ENCODE measurements around the gene LTBP3. TPM values are rescaled to one million over a fixed set of nuclear protein-coding genes. Genes with fewer than 3 reads are reported as not detected.

LTBP3 gene
- total RNA-seq, 1 donor from 2014 or later, result 96.9 TPM

GRCh38 chr11:65580031-65580692, 22.0 kb upstream of the LTBP3 start:
- Mint-ChIP-seq H3K27me3 (no peaks in the 10 kb centered on the region), H3K27ac (peak overlapping the region; percentile 36), H3K4me3 (no peak overlapping the region), H3K9me3 (no peaks in the 10 kb centered on the region), H3K36me3 (ENCODE audit: low read depth) (peaks cover 60% of the 10 kb centered on the region), H3K4me1 (peaks cover 36% of the 10 kb centered on the region)
- intact Hi-C loops (cut with micrococcal nuclease), result no loop called here
- DNase-seq, result no peak

GRCh38 chr11:65579291-65579690, 21.1 kb upstream of the LTBP3 start:
- intact Hi-C loops (cut with micrococcal nuclease), result no loop called here
- Mint-ChIP-seq H3K27ac (no peak overlapping the region), H3K4me3 (peak overlapping the region; percentile 39), H3K9me3 (no peaks in the 10 kb centered on the region), H3K4me1 (peaks cover 42% of the 10 kb centered on the region), H3K36me3 (ENCODE audit: low read depth) (peaks cover 58% of the 10 kb centered on the region), H3K27me3 (no peaks in the 10 kb centered on the region)
- DNase-seq, result no peak

GRCh38 chr11:65578667-65579066, 20.5 kb upstream of the LTBP3 start:
- peak overlapping the region; percentile 61 for H3K27ac Mint-ChIP-seq
- intact Hi-C loops (cut with micrococcal nuclease), result no loop called here
- H3K4me1 Mint-ChIP-seq, result peaks cover 43% of the 10 kb centered on the region
- H3K36me3 Mint-ChIP-seq (ENCODE audit: low read depth), result peaks cover 57% of the 10 kb centered on the region
- no peaks in the 10 kb centered on the region for H3K27me3 Mint-ChIP-seq
- no peak for DNase-seq
- H3K4me3 Mint-ChIP-seq, result peak overlapping the region; percentile 92
- no peaks in the 10 kb centered on the region for H3K9me3 Mint-ChIP-seq

- Mint-ChIP-seq H3K4me1 (peaks cover 42% of the 10 kb centered on the region), H3K27ac (peak overlapping the region; percentile 61), H3K36me3 (ENCODE audit: low read depth) (peaks cover 58% of the 10 kb centered on the region), H3K9me3 (no peaks in the 10 kb centered on the region), H3K27me3 (no peaks in the 10 kb centered on the region), H3K4me3 (peak overlapping the region; percentile 92)
- DNase-seq, result no peak
- intact Hi-C loops (cut with micrococcal nuclease), result no loop called here
These were observed 20.0 kb upstream of the LTBP3 start for GRCh38 chr11:65578134-65578533.

- no peaks in the 10 kb centered on the region for H3K27me3 Mint-ChIP-seq
- intact Hi-C loops (cut with micrococcal nuclease), result no loop called here
These were observed 19.6 kb upstream of the LTBP3 start for GRCh38 chr11:65577756-65578109.

GRCh38 chr11:65576867-65577755, 19.0 kb upstream of the LTBP3 start:
- intact Hi-C loops (cut with micrococcal nuclease), result no loop called here
- Mint-ChIP-seq H3K4me1 (peaks cover 42% of the 10 kb centered on the region), H3K27me3 (no peaks in the 10 kb centered on the region), H3K9me3 (no peaks in the 10 kb centered on the region), H3K4me3 (peak overlapping the region; percentile 92), H3K27ac (peak overlapping the region; percentile 87), H3K36me3 (ENCODE audit: low read depth) (peaks cover 53% of the 10 kb centered on the region)
- peak; percentile 75 for DNase-seq

More at GRCh38 chr11:65577756-65578109, 19.6 kb upstream of the LTBP3 start:
- H3K4me1 Mint-ChIP-seq, result peaks cover 42% of the 10 kb centered on the region
- peak overlapping the region; percentile 61 for H3K27ac Mint-ChIP-seq
- H3K9me3 Mint-ChIP-seq, result no peaks in the 10 kb centered on the region
- no peak for DNase-seq
- H3K4me3 Mint-ChIP-seq, result peak overlapping the region; percentile 92
- H3K36me3 Mint-ChIP-seq (ENCODE audit: low read depth), result peaks cover 57% of the 10 kb centered on the region

GRCh38 chr11:65576232-65576866, 18.2 kb upstream of the LTBP3 start:
- intact Hi-C loops (cut with micrococcal nuclease), result no loop called here
- H3K9me3 Mint-ChIP-seq, result no peaks in the 10 kb centered on the region
- peak overlapping the region; percentile 92 for H3K4me3 Mint-ChIP-seq
- H3K27me3 Mint-ChIP-seq, result no peaks in the 10 kb centered on the region
- DNase-seq, result no peak
- H3K4me1 Mint-ChIP-seq, result peaks cover 48% of the 10 kb centered on the region
- peaks cover 52% of the 10 kb centered on the region for H3K36me3 Mint-ChIP-seq (ENCODE audit: low read depth)
- H3K27ac Mint-ChIP-seq, result peak overlapping the region; percentile 87

GRCh38 chr11:65575568-65576231, 17.5 kb upstream of the LTBP3 start, which contains the start of gene EHBP1L1:
Gene EHBP1L1, plus strand, starts transcription at chr11:65576053. Its CDS starts 250 bp downstream, at chr11:65576303.
- Mint-ChIP-seq H3K27me3 (no peaks in the 10 kb centered on the region), H3K9me3 (no peaks in the 10 kb centered on the region), H3K4me3 (peak within 1 kb of the TSS; percentile 92), H3K27ac (peak within 1 kb of the TSS; percentile 96), H3K36me3 (ENCODE audit: low read depth) (peaks cover 51% of the 10 kb centered on the region), H3K4me1 (peaks cover 50% of the 10 kb centered on the region)
- DNase-seq, result peak; percentile 95
- intact Hi-C loops (cut with micrococcal nuclease), result loop anchor here (2.0 kb wide), 3 partner anchors 63 to 151 kb away; partner anchors contain the start of genes MALAT1 and SIPA1

GRCh38 chr11:65574811-65575567, 16.8 kb upstream of the LTBP3 start:
- Mint-ChIP-seq H3K4me3 (peak overlapping the region; percentile 88), H3K4me1 (peaks cover 52% of the 10 kb centered on the region), H3K9me3 (no peaks in the 10 kb centered on the region), H3K27ac (peak overlapping the region; percentile 96), H3K27me3 (no peaks in the 10 kb centered on the region), H3K36me3 (ENCODE audit: low read depth) (peaks cover 51% of the 10 kb centered on the region)
- DNase-seq, result no peak
- intact Hi-C loops (cut with micrococcal nuclease), result loop anchor here (1.0 to 5.0 kb wide), 9 partner anchors 13 to 243 kb away; partner anchors contain the start of genes MALAT1, PCNX3 and SIPA1

- DNase-seq, result peak; percentile 98
- Mint-ChIP-seq H3K4me3 (peak overlapping the region; percentile 88), H3K27ac (peak overlapping the region; percentile 96), H3K27me3 (no peaks in the 10 kb centered on the region), H3K36me3 (ENCODE audit: low read depth) (peaks cover 48% of the 10 kb centered on the region), H3K4me1 (peaks cover 51% of the 10 kb centered on the region), H3K9me3 (no peaks in the 10 kb centered on the region)
- intact Hi-C loops (cut with micrococcal nuclease), result loop anchor here (1.0 to 5.0 kb wide), 9 partner anchors 14 to 244 kb away; partner anchors contain the start of genes MALAT1, PCNX3 and SIPA1
These were observed 16.1 kb upstream of the LTBP3 start for GRCh38 chr11:65574109-65574810.

- Mint-ChIP-seq H3K27me3 (no peaks in the 10 kb centered on the region), H3K4me3 (peak overlapping the region; percentile 88), H3K9me3 (no peaks in the 10 kb centered on the region), H3K4me1 (peaks cover 55% of the 10 kb centered on the region), H3K27ac (peak overlapping the region; percentile 80), H3K36me3 (ENCODE audit: low read depth) (peaks cover 47% of the 10 kb centered on the region)
- intact Hi-C loops (cut with micrococcal nuclease), result loop anchor here (1.0 to 5.0 kb wide), 9 partner anchors 15 to 245 kb away; partner anchors contain the start of genes MALAT1, PCNX3 and SIPA1
- peak; percentile 75 for DNase-seq
These were observed 15.4 kb upstream of the LTBP3 start for GRCh38 chr11:65573391-65574079.
